Esophagus muscularis mucosa (tissue), 3 donors: ENCODE measurements around the gene DUSP6.

ENCODE experiments used
- CTCF ChIP-seq, 3 experiments: fragments of 200-600 bp in 2 of 3; fragments of 450-650 bp in 1 of 3; sonication (generic) in 2 of 3; IDR thresholded peaks; one replicate each; pipeline ENCODE4 v1.5.1; 2017 to 2019; ENCODE audit warnings: antibody characterized with exemption in 3 of 3, mild to moderate bottlenecking in 2 of 3, moderate library complexity in 1 of 3
- POLR2A ChIP-seq: fragments of 450-650 bp; IDR thresholded peaks from one replicate; pipeline ENCODE4 v1.6.1; 2017; ENCODE audit warnings: antibody characterized with exemption, moderate library complexity, mild to moderate bottlenecking, low read depth

- TF ChIP-seq CTCF (IDR thresholded peaks at IDR 0.05) = no peak
- TF ChIP-seq POLR2A = no peak
Measured at GRCh38 chr12:89350260-89350629, 2.1 kb downstream of the DUSP6 start.
